K562 (cell line): ENCODE results near the gene CFAP157. TPM values are rescaled to one million over a fixed set of nuclear protein-coding genes. Genes with fewer than 3 reads are reported as not detected.

Experiments used
- ATAC-seq: fragments of 200-7000 bp; cut with Tn5 transposase; 3 replicates; pipeline ENCODE4 v1.9.1; 2020; ENCODE audit warnings: moderate library complexity
- BruUV-seq: library from RNA; stranded (reverse); fragments of 400-500 nt; replicated peaks from 2 replicates; lab custom pipeline; 2021; lab: Mats Ljungman, UMichigan
- CTCF ChIA-PET: fragments of 300-600 bp; formaldehyde crosslinking; extraction: SDS; loops from one replicate; lab custom pipeline; 2021; ENCODE audit warnings: low intra/inter-chr PET ratio; lab: Yijun Ruan, JAX
- POLR2A ChIA-PET: fragments of 300-600, 350-650 bp; sonication (Branson Sonifier 250); formaldehyde crosslinking; extraction: SDS; loops from one replicate; lab custom pipeline; 2021; ENCODE audit warnings: antibody characterized with exemption, inconsistent platforms; lab: Yijun Ruan, JAX
- DNase-seq, 4 experiments: peaks; one replicate each; pipeline versions ENCODE4 v3.0.0 to v3.0.0-alpha.2; 2011 to 2018; ENCODE audit warnings: low spot score in 3 of 4, mixed read lengths in 3 of 4; ENCODE audit errors: extremely low read depth in 1 of 4
- FAIRE-seq: peaks from 2 replicates; lab custom pipeline; 2011; peaks lifted over from hg19 to GRCh38; lab: Jason Lieb, UNC
- H2AFZ ChIP-seq: 2 replicates; pipeline ENCODE4 v1.6.0; 2011; ENCODE audit warnings: low read depth, low read length, control low read depth, inconsistent platforms
- H3K27ac ChIP-seq: fragments of 200-600 bp; 3 replicates; pipeline ENCODE4 v1.8.0; 2011; ENCODE audit warnings: low read depth, mild to moderate bottlenecking, control low read depth, inconsistent platforms, low read length, moderate library complexity, mixed read lengths; ENCODE audit errors: extremely low read depth
- H3K27me3 ChIP-seq, 2 experiments: fragments of 300-600 bp in 1 of 2; 2 replicates in 1 of 2; 3 replicates in 1 of 2; pipeline versions ENCODE4 v1.6.0 to v1.8.0; 2011; ENCODE audit warnings: inconsistent platforms in 2 of 2, low read length in 2 of 2, mild to moderate bottlenecking in 1 of 2, mixed read lengths in 1 of 2, moderate library complexity in 1 of 2; ENCODE audit not compliant: control insufficient read depth in 2 of 2, insufficient read depth in 2 of 2
- H3K36me3 ChIP-seq: fragments of 300-600 bp; 3 replicates; pipeline ENCODE4 v1.8.0; 2011; ENCODE audit warnings: mild to moderate bottlenecking, low read length, inconsistent platforms; ENCODE audit not compliant: control insufficient read depth, insufficient read depth
- H3K4me1 ChIP-seq, 2 experiments: fragments of 200-600 bp in 1 of 2; replicated peaks in 1 of 2; 2 replicates in 1 of 2; 3 replicates in 1 of 2; pipeline versions ENCODE4 v1.5.1 to v1.8.0; 2011; ENCODE audit warnings: inconsistent platforms in 2 of 2, low read length in 2 of 2, mild to moderate bottlenecking in 1 of 2, mixed read lengths in 1 of 2, moderate library complexity in 1 of 2; ENCODE audit not compliant: control insufficient read depth in 2 of 2, insufficient read depth in 2 of 2
- H3K4me2 ChIP-seq: 2 replicates; pipeline ENCODE4 v1.6.1; 2011; ENCODE audit warnings: low read length, control low read depth, inconsistent platforms, mixed read lengths; ENCODE audit not compliant: insufficient read depth
- H3K4me3 ChIP-seq: fragments of 200-600 bp; sonication (generic), shearing (Covaris generic); 2 replicates; pipeline ENCODE4 v1.5.1; 2016; ENCODE audit warnings: control low read depth, inconsistent platforms
- H3K79me2 ChIP-seq: fragments of 200-600 bp; 3 replicates; pipeline ENCODE4 v1.8.0; 2011; ENCODE audit warnings: low read length, inconsistent platforms; ENCODE audit not compliant: control insufficient read depth, insufficient read depth
- H3K9ac ChIP-seq, 2 experiments: 2 replicates each; pipeline versions ENCODE4 v1.6.0 to v1.6.1; 2011; ENCODE audit warnings: low read depth in 2 of 2, low read length in 2 of 2, control low read depth in 1 of 2, inconsistent platforms in 1 of 2, mild to moderate bottlenecking in 1 of 2, mixed read lengths in 1 of 2; ENCODE audit not compliant: insufficient read depth in 1 of 2
- H3K9me1 ChIP-seq: one replicate; pipeline ENCODE4 v1.6.0; 2011; ENCODE audit warnings: inconsistent platforms, mild to moderate bottlenecking, low read length, moderate library complexity; ENCODE audit not compliant: control insufficient read depth, insufficient read depth
- H3K9me3 ChIP-seq: replicated peaks from 2 replicates; pipeline ENCODE4 v1.5.1; 2011; ENCODE audit warnings: low read depth, low read length, inconsistent platforms; ENCODE audit not compliant: control insufficient read depth, insufficient read depth
- H4K20me1 ChIP-seq: replicated peaks from 2 replicates; pipeline ENCODE4 v1.6.1; 2011; ENCODE audit warnings: low read length, inconsistent platforms, mixed read lengths; ENCODE audit not compliant: control insufficient read depth, insufficient read depth
- BRF2 ChIP-seq: IDR thresholded peaks from 3 replicates; pipeline ENCODE4 v1.6.1; 2011; ENCODE audit warnings: borderline replicate concordance, mild to moderate bottlenecking; ENCODE audit not compliant: insufficient read length, insufficient read depth
- KLF6 ChIP-seq: fragments of 250-450 bp; sonication (Bioruptor Pico); IDR thresholded peaks from 2 replicates; pipeline ENCODE4 v1.4.0; 2020; ENCODE audit warnings: mild to moderate bottlenecking, moderate library complexity, borderline replicate concordance
- MGA ChIP-seq: fragments of 450-650 bp; IDR thresholded peaks from 2 replicates; pipeline ENCODE4 v1.6.1; 2016; ENCODE audit warnings: mild to moderate bottlenecking, moderate library complexity
- MITF ChIP-seq: IDR thresholded peaks from 2 replicates; pipeline ENCODE4 v1.6.1; 2014; ENCODE audit warnings: antibody characterized with exemption
- PML ChIP-seq: IDR thresholded peaks from 2 replicates; pipeline ENCODE4 v1.6.1; 2012; ENCODE audit warnings: low read length, inconsistent platforms
- RBM39 ChIP-seq: fragments of 200-400 bp; formaldehyde crosslinking; optimal IDR thresholded peaks from 2 replicates; pipeline ENCODE3; 2018; ENCODE audit warnings: low read depth, low read length
- STAT5B ChIP-seq: fragments of 250-450 bp; sonication (Bioruptor Pico); IDR thresholded peaks from 2 replicates; pipeline ENCODE4 v1.8.0; 2021; ENCODE audit warnings: mild to moderate bottlenecking, inconsistent platforms
- ZNF232 ChIP-seq: sonication (generic); formaldehyde crosslinking; IDR thresholded peaks from 2 replicates; pipeline ENCODE4 v1.8.0; 2022; ENCODE audit warnings: mild to moderate bottlenecking, missing genetic modification reagents
- ZNF79 ChIP-seq: fragments of 250-450 bp; sonication (Bioruptor Pico); IDR thresholded peaks from 2 replicates; pipeline ENCODE4 v1.4.0; 2020; ENCODE audit warnings: low read depth, mild to moderate bottlenecking, moderate library complexity
- WGBS: fragments of 100-300 bp; shearing (Covaris generic); methylation state at CpG from one replicate; pipeline ENCODE4 v1.1.6; 2016; ENCODE audit warnings: low coverage, mixed read lengths; ENCODE audit not compliant: insufficient coverage; ENCODE audit errors: missing lambda C conversion rate; 5-methylcytosine and 5-hydroxymethylcytosine counted together
- in situ Hi-C: fragments of 300-500 bp; cut with MboI; formaldehyde crosslinking; loops from 4 replicates; pipeline ENCODE4 v1.15.0; 2018; ENCODE audit warnings: inconsistent platforms, mixed read lengths
- intact Hi-C: fragments of 100-400 bp; cut with micrococcal nuclease; formaldehyde crosslinking; loops from 2 replicates; pipeline ENCODE4 v1.14.2; 2022
- polyA plus RNA-seq, 8 experiments: library from polyadenylated mRNA; depleted of rRNA in 4 of 8; stranded (reverse) in 5 of 8; unstranded in 3 of 8; fragments of >200 nt; fragmentation: Nextera tagmentation in 2 of 8; fragmentation: Illumina TruSeq in 1 of 8; extraction: Ambion mirVana in 2 of 8; extraction: Trizol in 1 of 8; gene quantifications; 2 replicates each; pipeline versions ENCODE4 v1.2.1 to v1.2.3, GENCODE V29; 2011 to 2014; ENCODE audit warnings: inconsistent platforms in 1 of 8, missing spikeins in 1 of 8
- total RNA-seq, 7 experiments: library from RNA; depleted of rRNA in 6 of 7; stranded (reverse); fragments of >200 nt in 6 of 7; fragmentation: Illumina TruSeq in 2 of 7; extraction: Trizol in 2 of 7; gene quantifications; 2 replicates each; pipeline versions ENCODE4 v1.2.1 to v1.2.3, GENCODE V29; 2011 to 2021; ENCODE audit warnings: low replicate concordance in 1 of 7

The CFAP157 gene
- total and polyA plus RNA-seq, 9 of the 15 experiments (the other 6 are each of a cell fraction or from before 2014, with no cell fraction given) = 0.03 TPM; not detected in 8

DNA sequence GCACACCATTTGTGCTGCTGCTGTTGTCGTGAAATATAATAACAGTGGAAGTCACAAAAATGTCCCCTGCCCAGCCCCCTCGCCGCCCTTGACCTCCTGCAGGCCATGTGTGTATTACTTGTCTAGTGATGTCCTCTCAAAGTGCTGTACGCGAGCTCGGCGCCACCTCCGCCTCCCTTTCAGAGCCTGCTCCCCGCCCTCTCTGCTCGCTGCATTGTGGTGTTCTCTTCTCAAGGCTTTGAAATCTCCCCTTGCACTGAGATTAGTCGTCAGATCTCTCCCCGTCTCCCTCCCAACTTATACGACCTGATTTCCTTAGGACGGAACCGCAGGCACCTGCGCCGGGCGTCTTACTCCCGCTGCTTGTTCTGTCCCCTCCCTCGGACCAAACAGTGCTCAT lies 14.7 kb upstream of the CFAP157 start:
- H2AFZ ChIP-seq = no peak overlapping the region
- ATAC-seq (no peak), DNase-seq (no peak), FAIRE-seq (no peak)
- BruUV-seq = no TSS peak
- no peaks in the 10 kb centered on the region for H3K9me3 ChIP-seq
- no peaks in the 10 kb centered on the region for H3K79me2 ChIP-seq
- H3K36me3 ChIP-seq = peaks cover 3% of the 10 kb centered on the region; the same call in 1 of the 3 replicates
- 54% methylated on average over 11 of the region's 20 CpGs for WGBS
- H3K27me3 ChIP-seq = no peaks in the 10 kb centered on the region
- intact Hi-C loops (no loop called here), in situ Hi-C loops (no loop called here)
- H3K27ac ChIP-seq = no peak overlapping the region
- no peak overlapping the region for H3K4me3 ChIP-seq
- no peaks in the 10 kb centered on the region for H4K20me1 ChIP-seq
- no peaks in the 10 kb centered on the region for H3K9me1 ChIP-seq
- no peak overlapping the region for H3K4me2 ChIP-seq
- ChIA-PET POLR2A (interaction anchor here (1.0 kb wide), 1 partner anchor 11 kb away, joined by 5 read pairs; no protein-coding TSS in a partner anchor), CTCF (no interaction called here)
- H3K4me1 ChIP-seq = no peaks in the 10 kb centered on the region
- peak overlapping the region in 1 of 2 experiments; percentile 50; a peak in 1 of 4 replicates for H3K9ac ChIP-seq
- TF ChIP-seq RBM39 = no peak
- TF ChIP-seq PML = no peak
- TF ChIP-seq BRF2 = no peak
- no peak for TF ChIP-seq KLF6 (CRISPR knock-in tag)
- no peak for TF ChIP-seq ZNF79 (CRISPR knock-in tag)
- TF ChIP-seq ZNF232 (CRISPR knock-in tag) = no peak
- no peak for TF ChIP-seq MGA
- no peak for TF ChIP-seq MITF
- no peak for TF ChIP-seq STAT5B (CRISPR knock-in tag)
